GM13977 (cell line): Measurements from ENCODE around the gene SLX4IP.

Source experiments
- DNase-seq: peaks from one replicate; pipeline ENCODE4 v3.0.0; 2012; ENCODE audit warnings: low spot score
- in situ Hi-C: fragments of 300-500 bp; cut with MboI; formaldehyde crosslinking; loops from one replicate; pipeline ENCODE4 v1.12.0; 2022; ENCODE audit warnings: low sequenced_read_pairs, low pct_unique_long_range_greater_than_20kb, mixed read lengths, inconsistent platforms; ENCODE audit not compliant: unreplicated experiment
- TF ChIP-seq, protein P1 (sequence below): IDR thresholded peaks from 2 replicates; pipeline ENCODE4 v1.5.1; 2012; ENCODE audit warnings: mild to moderate bottlenecking, control low read depth; ENCODE audit not compliant: insufficient read depth; ENCODE audit errors: extremely low read depth, missing control alignments

SLX4IP gene

DNA sequence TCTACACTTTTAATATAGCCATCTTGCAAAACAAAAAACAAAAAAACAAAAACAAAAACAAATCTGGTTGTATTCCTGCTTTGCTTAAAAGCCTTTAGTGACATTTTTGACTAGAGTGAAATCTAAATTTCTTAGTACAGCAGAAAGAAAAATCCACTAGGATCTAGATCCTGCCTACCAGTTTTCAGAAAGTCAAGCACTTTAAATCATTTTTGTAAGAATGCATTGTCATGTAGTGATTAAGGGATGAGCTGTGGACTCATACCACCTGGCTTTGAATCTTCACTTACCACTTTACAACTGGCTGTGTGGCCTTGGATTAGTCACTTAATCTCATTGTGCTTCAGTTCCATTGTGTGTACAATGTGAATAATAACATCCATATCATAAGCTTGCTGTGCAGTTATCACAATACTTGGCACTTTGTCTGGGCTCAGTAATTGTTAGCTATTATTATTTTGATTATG is 5.1 kb upstream of the SLX4IP start:
- TF ChIP-seq, protein P1, sequence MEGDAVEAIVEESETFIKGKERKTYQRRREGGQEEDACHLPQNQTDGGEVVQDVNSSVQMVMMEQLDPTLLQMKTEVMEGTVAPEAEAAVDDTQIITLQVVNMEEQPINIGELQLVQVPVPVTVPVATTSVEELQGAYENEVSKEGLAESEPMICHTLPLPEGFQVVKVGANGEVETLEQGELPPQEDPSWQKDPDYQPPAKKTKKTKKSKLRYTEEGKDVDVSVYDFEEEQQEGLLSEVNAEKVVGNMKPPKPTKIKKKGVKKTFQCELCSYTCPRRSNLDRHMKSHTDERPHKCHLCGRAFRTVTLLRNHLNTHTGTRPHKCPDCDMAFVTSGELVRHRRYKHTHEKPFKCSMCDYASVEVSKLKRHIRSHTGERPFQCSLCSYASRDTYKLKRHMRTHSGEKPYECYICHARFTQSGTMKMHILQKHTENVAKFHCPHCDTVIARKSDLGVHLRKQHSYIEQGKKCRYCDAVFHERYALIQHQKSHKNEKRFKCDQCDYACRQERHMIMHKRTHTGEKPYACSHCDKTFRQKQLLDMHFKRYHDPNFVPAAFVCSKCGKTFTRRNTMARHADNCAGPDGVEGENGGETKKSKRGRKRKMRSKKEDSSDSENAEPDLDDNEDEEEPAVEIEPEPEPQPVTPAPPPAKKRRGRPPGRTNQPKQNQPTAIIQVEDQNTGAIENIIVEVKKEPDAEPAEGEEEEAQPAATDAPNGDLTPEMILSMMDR, result no peak
- in situ Hi-C loops, result loop anchor here (25.0 kb wide), 1 partner anchor 818 kb away; no protein-coding TSS in a partner anchor
- no peak for DNase-seq

DNA sequence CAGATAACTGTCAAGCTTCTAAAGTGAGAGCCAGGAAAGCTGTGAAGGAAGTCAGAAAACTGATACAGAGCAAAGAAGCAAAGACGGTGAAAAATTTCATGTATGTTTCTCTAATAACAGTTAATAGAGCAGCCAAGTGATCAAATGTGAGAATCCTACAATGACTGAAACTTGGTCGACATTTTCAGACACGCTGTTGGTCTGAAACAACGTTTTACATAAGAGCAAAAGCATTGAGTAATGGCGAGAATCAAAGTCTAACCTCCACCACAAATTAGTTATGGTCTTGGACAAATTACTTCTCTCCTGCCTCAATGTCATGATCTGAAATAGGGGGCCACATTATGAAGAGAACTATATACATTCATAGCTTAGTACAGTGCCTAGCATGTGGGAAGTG is 4.4 kb upstream of the SLX4IP start:
- TF ChIP-seq, protein P1, result no peak
- in situ Hi-C loops, result loop anchor here (25.0 kb wide), 1 partner anchor 818 kb away; no protein-coding TSS in a partner anchor
- DNase-seq, result peak; percentile 37

GRCh38 chr20:10432079-10432478 is 3.0 kb upstream of the SLX4IP start:
- TF ChIP-seq, protein P1, result no peak
- no peak for DNase-seq
- in situ Hi-C loops, result loop anchor here (25.0 kb wide), 1 partner anchor 820 kb away; no protein-coding TSS in a partner anchor

DNA sequence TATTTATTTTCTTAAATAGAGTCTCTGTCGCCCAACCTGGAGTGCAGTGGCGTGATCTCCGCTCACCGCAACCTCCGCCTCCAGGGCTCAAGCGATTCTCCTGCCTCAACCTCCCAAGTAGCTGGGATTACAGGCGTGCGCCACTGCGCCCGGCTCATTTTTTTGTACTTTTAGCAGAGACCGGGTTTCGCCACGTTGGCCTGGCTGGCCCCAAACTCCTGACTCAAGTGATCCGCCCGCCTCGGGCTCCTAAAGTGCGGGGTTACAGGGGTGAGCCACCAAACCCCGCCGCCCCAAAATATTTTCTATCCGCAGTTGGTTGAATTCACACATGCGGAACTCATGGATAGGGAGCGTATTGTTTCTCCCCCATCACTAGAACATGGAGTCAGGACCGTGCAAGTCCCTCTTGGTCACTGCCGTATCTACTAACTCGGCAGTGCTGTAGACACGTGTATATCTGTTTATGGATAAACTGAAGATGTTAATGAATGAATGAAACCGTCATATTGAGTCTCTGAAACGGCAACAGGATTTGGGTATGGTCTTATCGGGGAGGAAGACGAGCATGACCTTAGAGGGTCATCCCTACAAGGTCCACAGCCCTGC is 2.0 kb upstream of the SLX4IP start:
- DNase-seq, result no peak
- TF ChIP-seq, protein P1, result no peak
- in situ Hi-C loops, result loop anchor here (25.0 kb wide), 1 partner anchor 821 kb away; no protein-coding TSS in a partner anchor

DNA sequence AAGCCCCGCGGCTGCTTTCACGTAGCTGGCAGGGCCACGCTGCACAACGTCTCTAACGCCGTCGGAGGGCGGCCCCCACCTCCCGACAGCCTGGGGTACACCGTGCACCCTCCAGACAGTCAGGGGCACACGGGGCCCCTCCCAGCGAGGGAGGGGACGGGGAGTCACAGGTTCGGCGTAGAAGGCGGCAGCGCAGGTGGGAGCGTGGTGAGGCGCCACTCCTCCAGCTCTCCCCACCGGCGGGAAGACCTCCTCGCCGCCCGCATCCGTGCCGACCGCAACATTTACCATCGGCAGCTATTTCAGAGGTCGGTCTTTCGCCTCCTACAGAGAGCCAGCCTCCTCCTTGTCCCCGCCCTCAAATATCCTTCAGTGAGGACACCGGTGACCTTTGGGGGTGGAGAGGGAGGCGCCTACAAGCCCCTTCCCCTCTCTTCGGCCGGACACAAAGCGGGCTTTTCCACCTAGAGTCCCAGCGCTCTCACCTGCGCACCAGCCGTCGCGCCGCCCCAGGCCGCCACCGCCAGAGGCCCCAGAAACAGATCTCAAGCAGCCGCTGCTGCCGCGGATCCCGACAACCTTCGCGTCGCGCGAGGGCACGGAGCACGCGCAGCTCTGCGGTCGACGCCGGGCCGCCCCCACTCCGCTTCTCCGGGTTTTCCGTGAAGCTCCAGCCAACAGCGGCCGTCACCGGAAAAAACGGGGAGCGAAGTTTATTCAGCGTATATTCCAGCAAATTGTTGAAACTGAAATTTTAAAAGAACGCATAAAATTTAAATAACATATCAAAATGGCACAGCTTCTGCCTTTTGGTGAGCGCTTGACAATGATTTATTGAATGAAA is 1.3 kb upstream of the SLX4IP start, which contains the start of gene MKKS:
TSS of gene MKKS (minus strand) at position 600 of the 844 bp plus-strand sequence. CDS start 20,708 bp downstream, outside the sequence.
- TF ChIP-seq, protein P1, result peak; percentile 23
- in situ Hi-C loops, result loop anchor here (25.0 kb wide), 1 partner anchor 822 kb away; no protein-coding TSS in a partner anchor
- peak; percentile 79 for DNase-seq

GRCh38 chr20:10434467-10434831 is 656 bp upstream of the SLX4IP start:
- peak; percentile 69 for DNase-seq
- in situ Hi-C loops, result loop anchor here (25.0 kb wide), 1 partner anchor 822 kb away; no protein-coding TSS in a partner anchor
- TF ChIP-seq, protein P1, result no peak
